ENCODE results near the gene PLB1.

GRCh38 chr2:28558918-28559317 is 63.1 kb downstream of the PLB1 start:
- TF ChIP-seq EZH2 (IDR thresholded peaks at IDR 0.05; ENCODE audit: low read depth, unreplicated experiment) = no peak
- no peak for TF ChIP-seq CTCF (conservative IDR thresholded peaks at IDR 0.05; ENCODE audit: low read depth in 2 of 2)
